Measurements from ENCODE around the gene GNAT2.

Gene GNAT2

DNA sequence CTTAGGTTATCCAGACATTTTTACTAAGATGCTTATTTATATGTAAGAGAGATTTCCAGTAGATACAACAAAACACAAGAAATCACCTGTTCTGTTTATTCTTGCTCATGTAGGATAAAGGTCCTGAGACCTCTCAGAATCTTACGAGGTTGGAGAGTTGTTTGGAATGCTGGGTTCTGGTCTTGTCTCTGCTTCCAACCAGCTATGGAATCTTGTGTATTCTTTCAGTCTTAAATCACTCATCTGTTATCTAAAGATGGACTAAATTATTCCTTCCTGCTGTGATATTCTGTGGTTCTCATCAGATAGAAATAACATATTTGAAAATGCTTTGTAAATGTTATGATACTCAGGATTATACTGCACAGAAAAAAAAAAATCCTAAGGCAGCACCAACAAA lies 21.3 kb downstream of the GNAT2 start:
- no peaks in the 10 kb centered on the region for H3K4me1 ChIP-seq (ENCODE audit: insufficient read depth, low read length, severe bottlenecking)
- H3K4me3 ChIP-seq (ENCODE audit: low read depth, low read length, poor library complexity, severe bottlenecking): no peak overlapping the region
- no peak overlapping the region for H2AFZ ChIP-seq (ENCODE audit: low read length)
- no peaks in the 10 kb centered on the region for H3K9me2 ChIP-seq (ENCODE audit: low read depth, low read length)
- no peak overlapping the region for H3K27ac ChIP-seq (ENCODE audit: low read depth, low read length, poor library complexity, severe bottlenecking)
- H3K9me3 ChIP-seq (ENCODE audit: low read length): no peaks in the 10 kb centered on the region
- H4K20me1 ChIP-seq (ENCODE audit: insufficient read depth, low read length): no peaks in the 10 kb centered on the region
- H3K27me3 ChIP-seq (ENCODE audit: insufficient read depth, low read length): no peaks in the 10 kb centered on the region
- H3F3A ChIP-seq (ENCODE audit: insufficient read depth, low read length): no peaks in the 10 kb centered on the region
- TF ChIP-seq EZH2 (IDR thresholded peaks at IDR 0.05; ENCODE audit: borderline replicate concordance, low read length): no peak
- TF ChIP-seq, protein P1, sequence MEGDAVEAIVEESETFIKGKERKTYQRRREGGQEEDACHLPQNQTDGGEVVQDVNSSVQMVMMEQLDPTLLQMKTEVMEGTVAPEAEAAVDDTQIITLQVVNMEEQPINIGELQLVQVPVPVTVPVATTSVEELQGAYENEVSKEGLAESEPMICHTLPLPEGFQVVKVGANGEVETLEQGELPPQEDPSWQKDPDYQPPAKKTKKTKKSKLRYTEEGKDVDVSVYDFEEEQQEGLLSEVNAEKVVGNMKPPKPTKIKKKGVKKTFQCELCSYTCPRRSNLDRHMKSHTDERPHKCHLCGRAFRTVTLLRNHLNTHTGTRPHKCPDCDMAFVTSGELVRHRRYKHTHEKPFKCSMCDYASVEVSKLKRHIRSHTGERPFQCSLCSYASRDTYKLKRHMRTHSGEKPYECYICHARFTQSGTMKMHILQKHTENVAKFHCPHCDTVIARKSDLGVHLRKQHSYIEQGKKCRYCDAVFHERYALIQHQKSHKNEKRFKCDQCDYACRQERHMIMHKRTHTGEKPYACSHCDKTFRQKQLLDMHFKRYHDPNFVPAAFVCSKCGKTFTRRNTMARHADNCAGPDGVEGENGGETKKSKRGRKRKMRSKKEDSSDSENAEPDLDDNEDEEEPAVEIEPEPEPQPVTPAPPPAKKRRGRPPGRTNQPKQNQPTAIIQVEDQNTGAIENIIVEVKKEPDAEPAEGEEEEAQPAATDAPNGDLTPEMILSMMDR (IDR thresholded peaks at IDR 0.05; ENCODE audit: low read length): no peak
- no peak overlapping the region for H3K9ac ChIP-seq (ENCODE audit: low read length)
- no peak overlapping the region for H3K4me2 ChIP-seq (ENCODE audit: low read length)
- H3K36me3 ChIP-seq (ENCODE audit: insufficient read depth, low read length): peaks cover 24% of the 10 kb centered on the region; the same call in 1 of the 2 replicates
- no peaks in the 10 kb centered on the region for H3K79me2 ChIP-seq (ENCODE audit: insufficient read depth, low read length)

DNA sequence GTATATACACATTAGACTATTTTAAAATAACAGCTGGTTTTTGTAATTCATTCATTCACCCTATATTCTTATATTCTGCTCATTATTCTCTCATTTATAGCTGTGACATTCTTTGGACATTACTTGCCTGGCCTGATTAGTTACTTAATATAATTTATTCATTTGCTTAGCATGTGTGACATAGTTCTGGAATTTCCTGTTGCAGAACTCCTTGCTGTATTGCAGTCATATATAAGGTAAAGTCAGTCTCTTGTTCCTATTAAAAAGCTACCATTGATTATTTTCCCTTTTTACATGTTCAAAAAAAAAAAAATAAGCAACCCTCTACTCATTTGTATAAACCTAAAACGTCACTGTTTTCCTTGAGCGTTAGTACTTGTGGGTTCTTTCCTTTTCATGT lies 23.9 kb downstream of the GNAT2 start:
- Histone ChIP-seq H3K9me2 (ENCODE audit: low read depth, low read length) (no peaks in the 10 kb centered on the region), H3K9ac (ENCODE audit: low read length) (no peak overlapping the region), H3K4me2 (ENCODE audit: low read length) (no peak overlapping the region)

DNA sequence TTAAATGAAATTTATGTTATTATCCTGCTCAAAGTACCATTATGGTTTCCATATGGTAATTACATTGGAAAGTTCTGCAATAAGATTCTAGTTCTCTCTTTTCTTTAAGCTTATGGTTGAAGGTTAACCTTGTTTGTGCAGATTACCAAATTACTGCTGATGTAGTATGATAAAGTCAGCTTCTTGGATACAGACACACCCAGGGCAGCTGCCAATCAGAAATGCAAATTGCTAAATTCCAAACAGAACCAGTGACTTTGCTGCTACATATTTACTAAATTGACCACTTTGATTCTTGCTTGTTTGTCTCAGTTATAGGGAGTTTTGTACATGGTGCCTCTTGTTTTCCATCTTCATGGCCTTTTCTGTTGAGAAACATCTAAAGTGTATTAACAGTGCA lies 26.5 kb downstream of the GNAT2 start:
- Histone ChIP-seq H3K9me2 (ENCODE audit: low read depth, low read length) (no peaks in the 10 kb centered on the region), H3K4me3 (ENCODE audit: low read depth, low read length, poor library complexity, severe bottlenecking) (no peak overlapping the region), H3K9ac (ENCODE audit: low read length) (no peak overlapping the region), H4K20me1 (ENCODE audit: insufficient read depth, low read length) (no peaks in the 10 kb centered on the region), H3K36me3 (ENCODE audit: insufficient read depth, low read length) (peaks cover 68% of the 10 kb centered on the region), H3K79me2 (ENCODE audit: insufficient read depth, low read length) (no peaks in the 10 kb centered on the region), H3K9me3 (ENCODE audit: low read length) (no peaks in the 10 kb centered on the region), H3F3A (ENCODE audit: insufficient read depth, low read length) (peaks cover 3% of the 10 kb centered on the region; the same call in 1 of the 2 replicates), H3K4me1 (ENCODE audit: insufficient read depth, low read length, severe bottlenecking) (no peaks in the 10 kb centered on the region), H3K27ac (ENCODE audit: low read depth, low read length, poor library complexity, severe bottlenecking) (no peak overlapping the region), H3K4me2 (ENCODE audit: low read length) (no peak overlapping the region), H2AFZ (ENCODE audit: low read length) (no peak overlapping the region), H3K27me3 (ENCODE audit: insufficient read depth, low read length) (no peaks in the 10 kb centered on the region)
- TF ChIP-seq EZH2 (IDR thresholded peaks at IDR 0.05; ENCODE audit: borderline replicate concordance, low read length): no peak
- TF ChIP-seq, protein P1 (IDR thresholded peaks at IDR 0.05; ENCODE audit: low read length): no peak

More for the DNA sequence above, 23.9 kb downstream of the GNAT2 start:
- Histone ChIP-seq H3K4me3 (ENCODE audit: low read depth, low read length, poor library complexity, severe bottlenecking) (no peak overlapping the region), H2AFZ (ENCODE audit: low read length) (no peak overlapping the region), H3K9me3 (ENCODE audit: low read length) (no peaks in the 10 kb centered on the region), H4K20me1 (ENCODE audit: insufficient read depth, low read length) (no peaks in the 10 kb centered on the region), H3K4me1 (ENCODE audit: insufficient read depth, low read length, severe bottlenecking) (no peaks in the 10 kb centered on the region), H3K79me2 (ENCODE audit: insufficient read depth, low read length) (no peaks in the 10 kb centered on the region), H3K27me3 (ENCODE audit: insufficient read depth, low read length) (no peaks in the 10 kb centered on the region), H3K36me3 (ENCODE audit: insufficient read depth, low read length) (peaks cover 46% of the 10 kb centered on the region; the same call in 1 of the 2 replicates), H3F3A (ENCODE audit: insufficient read depth, low read length) (peaks cover 3% of the 10 kb centered on the region; the same call in 1 of the 2 replicates), H3K27ac (ENCODE audit: low read depth, low read length, poor library complexity, severe bottlenecking) (no peak overlapping the region)
- TF ChIP-seq, protein P1 (IDR thresholded peaks at IDR 0.05; ENCODE audit: low read length): no peak
- no peak for TF ChIP-seq EZH2 (IDR thresholded peaks at IDR 0.05; ENCODE audit: borderline replicate concordance, low read length)
